ENCODE data around the gene BRD3.

Gene BRD3

DNA sequence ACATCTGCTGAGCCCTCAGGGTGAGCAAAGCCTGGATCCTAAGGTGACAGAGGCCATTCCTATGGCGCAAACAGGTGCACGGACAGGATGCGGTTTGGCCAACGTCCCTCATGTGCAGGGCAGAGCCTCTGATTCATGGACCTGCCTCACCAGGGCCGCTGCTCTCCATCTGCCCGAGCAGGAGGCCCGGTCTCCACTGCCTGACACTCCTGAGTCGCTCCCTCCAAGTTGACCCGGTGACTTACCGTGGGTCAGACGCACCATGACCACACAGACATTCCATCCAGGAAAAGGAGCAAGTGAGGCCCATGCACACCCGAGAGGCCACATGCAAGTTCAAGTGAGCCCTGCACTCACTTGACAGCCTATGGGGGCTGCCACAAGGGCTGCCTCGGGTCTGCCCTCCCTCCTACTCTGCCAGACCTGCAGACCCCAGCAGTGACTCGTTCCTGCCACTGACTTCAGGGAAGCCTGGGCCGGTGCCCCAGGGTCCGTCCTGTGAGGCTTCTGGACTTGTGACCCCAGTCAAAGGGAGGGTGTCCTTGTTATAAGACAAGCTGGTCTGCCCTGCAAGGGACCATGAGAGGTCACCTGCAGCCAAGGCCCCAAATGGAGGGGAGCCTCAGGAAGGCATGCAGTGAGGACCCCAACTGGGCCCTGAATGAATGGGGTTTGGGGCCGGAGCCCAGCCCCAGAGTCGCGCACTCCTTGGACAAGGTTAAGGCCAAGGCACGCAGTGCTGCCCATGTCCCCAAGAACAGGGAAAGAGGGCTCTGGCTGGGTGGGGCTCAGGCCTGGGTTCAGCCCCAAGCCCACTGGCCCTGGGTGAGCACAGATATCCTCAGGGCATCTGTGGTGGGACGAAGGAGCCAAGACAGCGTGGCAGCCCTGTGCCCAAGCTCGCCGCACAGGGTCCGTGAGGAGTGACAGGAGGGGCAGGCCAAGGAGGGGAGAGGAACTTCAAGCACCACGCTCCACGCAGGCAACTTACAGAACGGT, 32.5 kb downstream of the BRD3 start:
- no peak for DNase-seq

GRCh38 chr9:134034215-134035040, 33.4 kb downstream of the BRD3 start:
- no peak for DNase-seq

GRCh38 chr9:134033516-134034214, 34.2 kb downstream of the BRD3 start:
- DNase-seq = no peak

DNA sequence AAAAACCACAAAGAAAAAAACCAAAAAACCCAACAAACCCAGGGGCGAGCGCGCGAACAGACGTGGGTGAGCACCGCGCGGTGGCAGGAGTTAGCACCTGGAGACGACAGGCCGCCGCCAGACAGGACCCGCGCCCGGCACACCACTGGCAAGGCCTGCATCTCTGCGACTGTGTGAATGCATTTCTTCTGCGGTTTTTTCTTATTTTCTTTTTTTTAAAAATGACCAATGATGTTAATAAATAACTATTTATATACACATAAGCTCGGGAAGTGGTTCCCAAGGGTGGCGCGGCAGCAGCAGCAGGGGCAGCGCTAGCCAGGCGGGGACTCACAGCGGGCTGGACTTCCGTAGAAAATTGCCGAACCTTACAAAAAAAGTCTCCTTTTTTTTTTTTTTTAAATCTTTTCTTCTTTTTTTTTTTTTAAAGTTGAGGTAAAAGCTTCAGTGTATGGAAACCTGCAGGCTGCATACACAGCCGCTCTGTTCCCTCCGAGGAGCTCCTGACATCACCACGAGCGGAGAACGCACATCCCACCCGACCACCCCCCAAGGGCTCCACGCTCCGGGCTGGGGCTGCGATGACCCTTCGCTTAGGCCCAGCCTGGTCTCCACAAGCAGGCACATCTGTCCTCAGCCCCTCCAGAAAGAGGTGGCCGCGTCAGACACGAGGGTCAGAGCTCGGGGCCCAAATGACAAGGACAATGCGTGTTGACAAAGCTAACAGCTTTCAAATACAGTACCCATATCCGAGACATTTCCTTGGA, 35.2 kb downstream of the BRD3 start:
- no peak for DNase-seq

DNA sequence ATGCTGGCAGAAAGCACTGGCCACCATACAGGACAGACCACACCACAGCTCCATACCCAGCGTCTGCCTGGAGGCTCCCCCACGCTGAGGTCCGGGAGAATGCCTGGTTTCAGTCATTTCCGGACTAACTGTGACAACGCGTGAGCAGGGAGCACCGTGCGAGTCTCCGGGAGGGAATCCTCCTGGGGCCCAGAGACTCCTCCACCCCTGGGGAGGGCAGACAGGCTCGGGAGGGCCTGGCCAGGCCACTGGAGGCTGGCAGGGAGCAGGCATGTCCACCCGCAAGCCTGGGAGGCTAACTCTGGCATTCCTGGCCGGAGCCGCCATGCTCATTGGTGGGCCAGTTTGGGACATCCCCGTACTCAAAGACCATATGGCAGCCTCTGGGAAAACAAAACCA, 36.0 kb downstream of the BRD3 start:
- DNase-seq = no peak

- no peak for DNase-seq
These were observed 36.9 kb downstream of the BRD3 start for GRCh38 chr9:134030821-134031470.

GRCh38 chr9:134029248-134030226, 38.3 kb downstream of the BRD3 start:
- DNase-seq = no peak

- DNase-seq = no peak
These were observed 39.1 kb downstream of the BRD3 start for GRCh38 chr9:134028575-134029247.

- DNase-seq = no peak
These were observed 39.8 kb downstream of the BRD3 start for GRCh38 chr9:134028076-134028475.

- DNase-seq = no peak
These were observed 40.3 kb downstream of the BRD3 start for GRCh38 chr9:134027561-134027960.

- DNase-seq = no peak
These were observed 40.8 kb downstream of the BRD3 start for GRCh38 chr9:134026981-134027380.

DNA sequence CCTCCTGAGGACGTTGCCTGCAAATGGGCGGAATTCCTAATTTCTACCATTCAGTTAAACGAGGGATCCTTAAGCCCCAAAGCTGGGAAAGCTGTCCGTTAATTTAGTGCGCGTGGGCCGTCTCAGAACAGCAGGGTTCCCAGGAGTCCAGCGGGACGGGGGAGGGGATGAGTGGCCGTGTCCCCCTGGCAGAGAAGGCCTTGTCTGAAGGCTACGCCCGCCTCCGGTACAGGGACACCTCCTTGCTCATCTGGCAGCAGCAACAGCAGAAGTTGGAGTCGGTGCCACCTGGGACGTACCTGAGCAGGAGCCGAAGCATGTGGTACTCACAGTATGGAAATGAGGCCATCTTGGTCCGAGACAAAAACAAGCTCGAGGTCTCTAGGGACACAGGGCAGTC, 41.2 kb downstream of the BRD3 start:
- no peak for DNase-seq

DNA sequence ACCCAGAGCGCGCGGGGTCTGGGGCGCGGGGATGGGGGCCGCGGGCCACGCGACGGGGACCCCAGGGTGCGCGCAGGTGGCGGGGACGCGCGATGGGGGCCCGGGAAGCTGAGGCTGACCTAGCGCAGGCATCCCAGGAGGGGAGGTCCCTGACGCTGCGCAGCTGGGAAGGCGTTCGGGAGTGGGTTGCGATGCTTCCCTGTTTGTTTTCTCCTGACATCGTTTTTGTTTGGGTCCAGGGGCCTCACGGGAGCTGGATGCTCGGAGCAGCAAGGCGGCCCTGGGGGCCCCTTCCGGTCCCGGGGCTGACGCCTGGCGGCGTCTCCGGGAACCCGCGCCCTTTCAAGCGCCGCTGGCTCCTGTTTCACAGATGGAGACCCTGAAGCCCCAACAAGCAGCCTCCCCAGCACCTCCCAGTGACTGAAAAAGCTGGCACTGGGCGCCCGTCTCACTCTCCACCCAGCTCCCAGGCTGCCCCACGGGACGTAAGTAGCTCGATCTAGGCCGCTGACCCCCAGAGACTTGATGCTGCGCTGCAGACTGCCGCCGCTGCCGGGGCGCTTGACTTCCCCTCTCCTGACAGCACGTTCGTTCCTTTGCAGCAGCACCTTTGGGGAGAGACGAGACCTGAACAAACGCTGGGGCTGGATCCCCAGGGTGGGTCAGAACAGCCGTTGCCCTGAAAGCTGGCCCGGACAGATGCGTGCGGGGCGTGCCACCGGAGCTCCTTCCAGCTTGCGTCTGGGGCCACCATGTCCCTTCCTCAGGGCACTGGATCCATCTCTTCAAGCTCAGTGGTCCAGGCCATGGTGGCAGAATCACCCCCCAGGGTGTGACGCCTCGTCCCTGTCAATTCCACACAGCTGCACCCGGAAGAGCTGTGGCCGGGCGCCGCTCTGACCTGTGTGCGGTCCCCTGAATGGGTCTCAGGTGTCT, 42.0 kb downstream of the BRD3 start:
- peak; percentile 81 for DNase-seq

GRCh38 chr9:134024828-134025605, 42.8 kb downstream of the BRD3 start, which contains the start of gene BRD3OS:
BRD3OS (plus strand) TSS chr9:134025481; CDS start chr9:134026748, 1,267 bp downstream.
- DNase-seq = peak; percentile 91

- DNase-seq = no peak
These were observed 43.5 kb downstream of the BRD3 start for GRCh38 chr9:134024214-134024792.

GRCh38 chr9:134014946-134015345, 52.9 kb downstream of the BRD3 start:
- no peak for DNase-seq

- DNase-seq = no peak
These were observed 56.4 kb downstream of the BRD3 start for GRCh38 chr9:134011401-134011800.

Measured in activated CD8-positive, alpha-beta memory T cell treated with anti-CD3 and anti-CD28 coated beads for 24 hours (primary cell).